GM10266 (cell line): ENCODE data around the gene MARK3.
"Not testable (repeated sequence)": the region's sequence is repeated elsewhere in the genome, so short reads cannot be mapped to it uniquely, and the experiment has no call there.

ENCODE experiments used
- DNase-seq: peaks from one replicate; pipeline ENCODE4 v3.0.0; 2012; ENCODE audit errors: extremely low spot score
- TF ChIP-seq, protein P1 (sequence below): IDR thresholded peaks from 2 replicates; pipeline ENCODE4 v1.5.1; 2012; ENCODE audit warnings: mild to moderate bottlenecking, low read depth; ENCODE audit not compliant: control insufficient read depth, insufficient read depth; ENCODE audit errors: missing control alignments

Gene MARK3

GRCh38 chr14:103507751-103508150 is 122.5 kb downstream of the MARK3 start:
- DNase-seq: no peak
- TF ChIP-seq, protein P1, sequence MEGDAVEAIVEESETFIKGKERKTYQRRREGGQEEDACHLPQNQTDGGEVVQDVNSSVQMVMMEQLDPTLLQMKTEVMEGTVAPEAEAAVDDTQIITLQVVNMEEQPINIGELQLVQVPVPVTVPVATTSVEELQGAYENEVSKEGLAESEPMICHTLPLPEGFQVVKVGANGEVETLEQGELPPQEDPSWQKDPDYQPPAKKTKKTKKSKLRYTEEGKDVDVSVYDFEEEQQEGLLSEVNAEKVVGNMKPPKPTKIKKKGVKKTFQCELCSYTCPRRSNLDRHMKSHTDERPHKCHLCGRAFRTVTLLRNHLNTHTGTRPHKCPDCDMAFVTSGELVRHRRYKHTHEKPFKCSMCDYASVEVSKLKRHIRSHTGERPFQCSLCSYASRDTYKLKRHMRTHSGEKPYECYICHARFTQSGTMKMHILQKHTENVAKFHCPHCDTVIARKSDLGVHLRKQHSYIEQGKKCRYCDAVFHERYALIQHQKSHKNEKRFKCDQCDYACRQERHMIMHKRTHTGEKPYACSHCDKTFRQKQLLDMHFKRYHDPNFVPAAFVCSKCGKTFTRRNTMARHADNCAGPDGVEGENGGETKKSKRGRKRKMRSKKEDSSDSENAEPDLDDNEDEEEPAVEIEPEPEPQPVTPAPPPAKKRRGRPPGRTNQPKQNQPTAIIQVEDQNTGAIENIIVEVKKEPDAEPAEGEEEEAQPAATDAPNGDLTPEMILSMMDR: peak; percentile 2

DNA sequence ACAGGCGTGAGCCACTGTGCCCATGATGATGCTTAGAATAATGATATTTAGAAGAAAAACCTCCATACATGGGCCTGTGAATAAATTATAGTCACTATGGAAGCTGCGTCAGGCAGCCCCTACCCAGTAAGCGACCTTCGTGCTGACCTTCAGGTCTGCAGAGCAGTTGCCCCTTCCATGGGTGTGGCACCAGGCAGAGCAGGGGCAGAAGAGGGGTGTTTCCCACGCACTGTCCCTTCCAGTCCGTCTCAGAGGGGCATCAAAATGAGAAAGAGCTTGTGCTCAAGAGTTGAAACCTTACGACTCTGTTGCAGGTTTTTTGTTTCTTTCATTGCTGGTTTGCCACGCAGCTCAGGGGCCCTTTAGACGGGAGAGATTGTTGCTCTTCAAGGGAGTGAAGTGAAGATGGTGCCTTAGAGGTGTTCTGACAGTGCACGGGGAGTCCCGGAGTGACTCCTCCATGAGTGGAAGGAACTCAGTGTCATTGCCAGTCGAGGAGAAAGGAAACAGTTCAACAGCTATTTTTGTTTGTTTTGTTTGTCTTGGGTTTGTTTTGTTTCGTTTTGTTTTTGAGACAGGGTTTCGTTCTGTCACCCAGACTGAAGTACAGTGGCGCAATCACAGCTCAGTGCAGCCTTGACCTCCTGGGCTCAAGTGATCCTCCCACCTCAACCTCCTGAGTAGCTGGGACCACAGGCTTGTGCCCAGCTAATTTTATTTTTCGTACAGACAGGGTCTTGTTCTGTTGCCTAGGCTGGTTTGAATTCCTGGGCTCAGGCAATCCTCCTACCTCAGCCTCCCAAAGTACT is 123.5 kb downstream of the MARK3 start:
- no peak for DNase-seq
- TF ChIP-seq, protein P1: no peak

GRCh38 chr14:103509864-103510723 is 124.9 kb downstream of the MARK3 start:
- TF ChIP-seq, protein P1: no peak
- DNase-seq: no peak

- peak; percentile 1 for DNase-seq
- TF ChIP-seq, protein P1: no peak
These were observed 125.8 kb downstream of the MARK3 start for GRCh38 chr14:103510724-103511693.

DNA sequence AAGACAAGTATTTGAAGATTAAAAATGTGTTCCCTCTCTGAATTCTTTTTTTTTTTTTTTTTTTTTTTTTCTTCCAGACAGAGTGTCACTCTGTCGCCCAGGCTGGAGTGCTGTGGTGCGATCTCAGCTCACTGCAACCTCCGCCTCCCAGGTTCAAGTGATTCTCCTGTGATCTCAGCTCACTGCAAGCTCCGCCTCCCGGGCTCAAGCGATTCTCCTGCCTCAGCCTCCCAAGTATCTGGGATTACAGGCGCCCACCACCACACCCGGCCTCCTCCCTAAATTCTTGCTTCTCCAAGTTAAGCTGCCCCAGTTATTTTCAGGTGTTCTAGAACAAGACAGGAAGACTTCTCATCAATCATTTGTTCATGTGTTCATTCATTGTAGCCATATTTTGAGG is 127.0 kb downstream of the MARK3 start:
- not testable (repeated sequence) for DNase-seq

DNA sequence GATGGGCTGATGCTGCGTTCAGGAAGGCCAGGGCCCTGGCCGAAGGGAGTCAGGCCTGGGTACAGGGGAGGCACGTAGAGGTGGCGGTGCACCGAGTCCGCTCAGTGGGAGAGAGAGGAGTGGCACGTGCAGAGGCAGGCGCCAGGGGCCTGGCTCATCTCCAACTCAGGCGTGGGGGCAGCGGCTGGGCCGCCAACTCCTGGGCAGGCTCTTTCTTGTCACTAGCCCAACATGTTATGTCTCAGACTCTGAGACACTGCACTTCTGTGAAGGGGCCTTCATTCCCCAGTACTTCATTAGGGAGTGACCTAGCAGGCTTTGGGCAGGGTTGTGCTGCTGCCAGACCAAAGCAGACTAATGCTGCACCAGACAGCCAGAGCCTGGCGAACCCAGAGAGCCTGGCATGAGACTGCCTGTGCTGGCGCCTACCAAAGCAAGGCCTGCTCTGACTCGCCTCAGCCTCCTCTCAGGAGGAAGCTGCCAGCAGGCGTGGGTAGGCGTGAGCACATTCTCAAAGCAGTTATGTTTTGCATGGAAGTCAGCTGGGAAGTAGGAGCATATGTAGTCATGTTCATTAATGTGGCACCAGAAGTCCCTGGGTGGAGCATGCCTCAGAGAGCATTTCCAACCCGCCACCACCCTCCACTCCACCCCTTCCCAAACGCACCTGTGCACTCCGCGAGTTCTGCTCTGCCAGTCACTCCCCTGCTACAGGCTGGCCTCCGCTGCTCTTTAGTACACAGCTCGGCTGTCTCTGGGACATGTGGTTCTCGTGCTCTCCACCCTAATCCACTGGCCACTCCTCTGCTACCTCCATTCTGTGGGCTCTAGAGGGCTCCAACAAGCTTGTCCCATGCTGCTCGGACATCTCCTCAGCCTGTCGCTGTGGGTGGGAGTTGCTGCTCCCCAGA is 127.7 kb downstream of the MARK3 start:
- TF ChIP-seq, protein P1: no peak
- DNase-seq: peak; percentile 4
